Small intestine (tissue), 7 donors: ENCODE results near the gene TEAD1. TPM values are rescaled to one million over a fixed set of nuclear protein-coding genes. Genes with fewer than 3 reads are reported as not detected.

Source experiments
- DNase-seq, 2 donors: peaks; one replicate each; pipeline versions ENCODE4 v3.0.0 to v3.0.0-alpha.2; 2013
- FAIRE-seq: peaks from 2 replicates; lab custom pipeline; 2012; peaks lifted over from hg19 to GRCh38; lab: Jason Lieb, UNC
- H3K27ac ChIP-seq, 3 donors: one replicate each; pipeline ENCODE4 v1.5.1; 2013; ENCODE audit warnings: low read length in 2 of 3, mild to moderate bottlenecking in 2 of 3, control low read depth in 1 of 3, inconsistent platforms in 1 of 3, low read depth in 1 of 3, moderate library complexity in 1 of 3
- H3K27me3 ChIP-seq, 3 donors: one replicate each; pipeline ENCODE4 v1.6.1; 2013; ENCODE audit warnings: low read length in 3 of 3, inconsistent platforms in 1 of 3; ENCODE audit not compliant: control insufficient read depth in 3 of 3, insufficient read depth in 3 of 3
- H3K36me3 ChIP-seq, 3 donors: one replicate each; pipeline ENCODE4 v1.6.1; 2013; ENCODE audit warnings: low read length in 3 of 3, inconsistent platforms in 1 of 3, low read depth in 1 of 3, mild to moderate bottlenecking in 1 of 3, moderate library complexity in 1 of 3; ENCODE audit not compliant: control insufficient read depth in 3 of 3, insufficient read depth in 2 of 3
- H3K4me1 ChIP-seq, 3 donors: one replicate each; pipeline ENCODE4 v1.6.1; 2013; ENCODE audit warnings: low read length in 2 of 3, inconsistent platforms in 1 of 3, low read depth in 1 of 3, mild to moderate bottlenecking in 1 of 3, moderate library complexity in 1 of 3; ENCODE audit not compliant: control insufficient read depth in 3 of 3, insufficient read depth in 2 of 3
- H3K4me3 ChIP-seq, 3 donors: one replicate each; pipeline ENCODE4 v1.5.1; 2013; ENCODE audit warnings: low read length in 3 of 3, control low read depth in 1 of 3, inconsistent platforms in 1 of 3, low read depth in 1 of 3, mild to moderate bottlenecking in 1 of 3, moderate library complexity in 1 of 3
- H3K9me3 ChIP-seq, 2 donors: one replicate each; pipeline ENCODE4 v1.6.1; 2013; ENCODE audit warnings: low read depth in 1 of 2, low read length in 1 of 2; ENCODE audit not compliant: control insufficient read depth in 2 of 2, insufficient read depth in 1 of 2
- WGBS, 3 donors: extraction: QIAGEN DNeasy Blood & Tissue Kit; methylation state at CpG; one replicate each; pipeline ENCODE4 v1.1.7; 2013; 5-methylcytosine and 5-hydroxymethylcytosine counted together
- polyA plus RNA-seq, 4 donors: library from polyadenylated mRNA; stranded (reverse) in 3 of 4; unstranded in 1 of 4; fragments of 200-250 nt in 3 of 4; fragments of 120-200 nt in 1 of 4; gene quantifications; one replicate each; pipeline versions ENCODE4 v1.2.1 to v1.2.3, GENCODE V29; 2013
- donor health status: healthy with polysubstance abuse.
- donor health status: control.
- donor health status: control.
- donor health status: Bipolar disorder and iron deficiency.
- donor health status: healthy.

Gene TEAD1
- polyA plus RNA-seq, 4 donors: 3.2 to 29.3 (median 7.6) TPM

DNA sequence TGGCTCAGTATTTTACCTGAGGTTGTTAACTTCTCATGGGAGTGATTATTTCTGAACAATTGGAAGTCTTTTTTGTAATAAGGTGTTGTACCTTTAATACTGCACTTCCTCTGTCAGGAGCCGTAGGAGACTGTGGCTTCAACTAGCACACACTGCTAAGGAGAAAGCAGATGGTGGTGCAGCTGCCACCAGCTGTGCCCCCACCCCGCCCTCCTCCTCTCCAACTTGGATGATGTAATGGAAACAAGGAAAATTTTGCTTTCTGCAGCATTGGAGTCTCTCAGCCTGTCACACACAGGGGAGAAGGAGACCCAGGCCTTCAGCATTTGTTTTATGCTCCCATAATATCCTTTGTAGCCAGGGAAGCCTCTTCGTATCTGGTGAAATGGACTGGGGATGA, 91.2 kb downstream of the TEAD1 start:
- no peak for FAIRE-seq
- peak in 1 of 2 donors; percentile 49 for DNase-seq
- Histone ChIP-seq H3K27me3 (no peaks in the 10 kb centered on the region), H3K27ac (peak overlapping the region in 1 of 3 donors; percentile 58), H3K36me3 (peaks cover 0 to 25% (median 0%) of the 10 kb centered on the region in 3 donors), H3K9me3 (no peaks in the 10 kb centered on the region), H3K4me1 (peaks cover 0 to 15% (median 4%) of the 10 kb centered on the region in 3 donors), H3K4me3 (no peak overlapping the region)
- WGBS, 3 donors: 48 to 68% (median 57%) methylated on average over 3 of the region's 3 CpGs

DNA sequence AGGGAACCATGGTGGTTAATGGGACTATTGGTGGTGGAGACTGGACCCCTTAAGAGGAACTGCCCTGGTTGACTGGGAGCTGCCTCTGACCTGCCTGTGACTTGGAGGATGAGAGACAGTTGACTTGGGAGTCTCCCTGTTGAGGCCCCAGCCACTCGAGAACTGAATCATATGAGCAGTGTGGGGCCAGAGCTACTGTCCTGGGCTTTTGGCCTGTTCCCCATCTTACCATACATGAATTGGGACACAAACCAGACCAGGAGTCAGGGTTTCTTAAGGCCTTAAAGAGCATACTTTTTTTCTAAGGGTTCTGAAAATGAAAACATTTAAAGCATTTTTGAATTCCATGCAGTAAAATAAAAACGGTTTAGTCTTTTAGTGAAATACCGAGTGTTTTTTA, 92.8 kb downstream of the TEAD1 start:
- DNase-seq (no peak), FAIRE-seq (no peak)
- 75 to 92% (median 86%) methylated on average over 3 of the region's 3 CpGs for WGBS, 3 donors
- no peaks in the 10 kb centered on the region for H3K27me3 ChIP-seq
- no peak overlapping the region for H3K4me3 ChIP-seq
- H3K27ac ChIP-seq: no peak overlapping the region
- peaks cover 0 to 15% (median 4%) of the 10 kb centered on the region in 3 donors for H3K4me1 ChIP-seq
- peaks cover 0 to 29% (median 0%) of the 10 kb centered on the region in 3 donors for H3K36me3 ChIP-seq
- no peaks in the 10 kb centered on the region for H3K9me3 ChIP-seq

- no peaks in the 10 kb centered on the region for H3K9me3 ChIP-seq
- H3K27me3 ChIP-seq: no peaks in the 10 kb centered on the region
- H3K36me3 ChIP-seq: peaks cover 0 to 29% (median 0%) of the 10 kb centered on the region in 3 donors
- H3K4me3 ChIP-seq: no peak overlapping the region
- 58 to 75% (median 65%) methylated on average over 5 of the region's 5 CpGs for WGBS, 3 donors
- no peak for DNase-seq
- no peak for FAIRE-seq
- no peak overlapping the region for H3K27ac ChIP-seq
- H3K4me1 ChIP-seq: peaks cover 0 to 15% (median 4%) of the 10 kb centered on the region in 3 donors
Observed at GRCh38 chr11:12767577-12767976, 93.4 kb downstream of the TEAD1 start.

GRCh38 chr11:12768726-12769673, 94.8 kb downstream of the TEAD1 start:
- Histone ChIP-seq H3K4me1 (peaks cover 0 to 15% (median 4%) of the 10 kb centered on the region in 3 donors), H3K9me3 (no peaks in the 10 kb centered on the region), H3K36me3 (peaks cover 0 to 29% (median 0%) of the 10 kb centered on the region in 3 donors), H3K4me3 (no peak overlapping the region), H3K27me3 (no peaks in the 10 kb centered on the region), H3K27ac (no peak overlapping the region)
- 81 to 91% (median 85%) methylated on average over 7 of the region's 7 CpGs for WGBS, 3 donors
- FAIRE-seq (no peak), DNase-seq (no peak)

GRCh38 chr11:12769834-12770345, 95.7 kb downstream of the TEAD1 start:
- Histone ChIP-seq H3K27me3 (no peaks in the 10 kb centered on the region), H3K27ac (no peak overlapping the region), H3K4me1 (peaks cover 0 to 15% (median 4%) of the 10 kb centered on the region in 3 donors), H3K36me3 (peaks cover 0 to 24% (median 0%) of the 10 kb centered on the region in 3 donors), H3K9me3 (no peaks in the 10 kb centered on the region), H3K4me3 (no peak overlapping the region)
- WGBS, 3 donors: 49 to 74% (median 65%) methylated on average over 3 of the region's 3 CpGs
- DNase-seq: no peak
- no peak for FAIRE-seq

DNA sequence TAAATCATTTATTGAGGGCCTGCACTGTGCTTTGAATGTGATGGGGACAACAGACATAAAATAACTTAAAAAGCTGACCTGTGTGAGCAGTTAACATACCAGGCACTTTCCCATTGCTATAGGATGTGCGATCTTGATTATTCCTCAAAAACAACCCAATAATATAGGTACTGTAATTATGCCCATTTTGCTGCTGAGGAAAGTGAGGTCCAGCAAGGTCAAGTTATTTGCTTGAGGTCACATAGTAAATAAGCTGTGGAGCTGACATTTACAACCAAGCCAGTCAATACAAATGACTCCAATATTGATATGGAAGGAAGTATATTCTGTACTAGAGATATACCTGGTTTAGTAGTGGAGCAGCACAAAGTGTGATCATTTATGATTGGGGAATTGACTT, 96.2 kb downstream of the TEAD1 start:
- H3K4me1 ChIP-seq: peaks cover 0 to 15% (median 2%) of the 10 kb centered on the region in 3 donors
- H3K27ac ChIP-seq: no peak overlapping the region
- no peak overlapping the region for H3K4me3 ChIP-seq
- 96 to 100% (median 97%) methylated on average over 1 of the region's 1 CpG for WGBS, 3 donors
- peaks cover 0 to 22% (median 0%) of the 10 kb centered on the region in 3 donors for H3K36me3 ChIP-seq
- DNase-seq (no peak), FAIRE-seq (no peak)
- H3K27me3 ChIP-seq: no peaks in the 10 kb centered on the region
- H3K9me3 ChIP-seq: no peaks in the 10 kb centered on the region

- no peak overlapping the region for H3K27ac ChIP-seq
- no peak overlapping the region for H3K4me3 ChIP-seq
- H3K27me3 ChIP-seq: no peaks in the 10 kb centered on the region
- no peak for DNase-seq
- H3K36me3 ChIP-seq: peaks cover 0 to 23% (median 0%) of the 10 kb centered on the region in 3 donors
- peaks cover 0 to 11% (median 0%) of the 10 kb centered on the region in 3 donors for H3K4me1 ChIP-seq
- no peaks in the 10 kb centered on the region for H3K9me3 ChIP-seq
- WGBS, 3 donors: 89 to 96% (median 95%) methylated on average over 8 of the region's 8 CpGs
- FAIRE-seq: no peak
Observed at GRCh38 chr11:12770966-12771597, 96.9 kb downstream of the TEAD1 start.

GRCh38 chr11:12771875-12772274, 97.7 kb downstream of the TEAD1 start:
- WGBS, 3 donors: 67 to 85% (median 68%) methylated on average over 2 of the region's 2 CpGs
- H3K9me3 ChIP-seq: no peaks in the 10 kb centered on the region
- peaks cover 0 to 21% (median 0%) of the 10 kb centered on the region in 3 donors for H3K36me3 ChIP-seq
- peaks cover 0 to 11% (median 0%) of the 10 kb centered on the region in 3 donors for H3K4me1 ChIP-seq
- no peak overlapping the region for H3K4me3 ChIP-seq
- H3K27me3 ChIP-seq: no peaks in the 10 kb centered on the region
- DNase-seq: no peak
- no peak for FAIRE-seq
- H3K27ac ChIP-seq: no peak overlapping the region
